Ovary (tissue), 3 donors: ENCODE data around the gene BTNL2.

Experiments used
- EP300 ChIP-seq: sonication (generic); formaldehyde crosslinking; IDR thresholded peaks from one replicate; pipeline ENCODE4 v1.6.1; 2017; ENCODE audit warnings: antibody characterized with exemption
- POLR2A ChIP-seq: fragments of 450-650 bp; IDR thresholded peaks from one replicate; pipeline ENCODE4 v1.6.1; 2017; ENCODE audit warnings: antibody characterized with exemption, mild to moderate bottlenecking, moderate library complexity
- TF ChIP-seq, protein P1 (sequence below), 3 donors: fragments of 450-650 bp in 2 of 3; fragments of 200-600 bp in 1 of 3; IDR thresholded peaks; one replicate each; pipeline versions ENCODE4 v1.5.1 to v1.8.0; 2016 to 2022; ENCODE audit warnings: antibody characterized with exemption in 3 of 3, mild to moderate bottlenecking in 1 of 3
- donor health status: DM: no; HTN: no; CAD: no.

DNA sequence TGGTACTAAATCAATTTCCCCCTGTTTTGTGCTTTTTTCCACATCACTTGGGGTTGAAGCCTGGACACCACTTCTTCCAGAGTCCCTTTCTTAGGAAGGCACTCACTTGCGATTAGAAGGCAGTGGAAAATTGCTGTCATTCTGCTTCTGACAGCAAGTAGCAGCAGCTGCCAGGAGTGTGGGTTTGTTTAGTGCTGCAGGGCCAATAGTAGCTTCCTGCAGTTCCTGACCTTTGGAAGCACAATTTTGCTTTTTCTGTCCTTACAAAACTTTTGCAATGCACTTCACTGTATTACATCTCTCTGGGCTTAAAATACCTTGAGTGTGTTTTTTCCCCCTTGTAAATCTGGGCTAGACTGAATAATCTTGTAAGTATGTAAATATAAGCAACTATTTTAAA lies 20.2 kb upstream of the BTNL2 start:
- TF ChIP-seq, protein P1, sequence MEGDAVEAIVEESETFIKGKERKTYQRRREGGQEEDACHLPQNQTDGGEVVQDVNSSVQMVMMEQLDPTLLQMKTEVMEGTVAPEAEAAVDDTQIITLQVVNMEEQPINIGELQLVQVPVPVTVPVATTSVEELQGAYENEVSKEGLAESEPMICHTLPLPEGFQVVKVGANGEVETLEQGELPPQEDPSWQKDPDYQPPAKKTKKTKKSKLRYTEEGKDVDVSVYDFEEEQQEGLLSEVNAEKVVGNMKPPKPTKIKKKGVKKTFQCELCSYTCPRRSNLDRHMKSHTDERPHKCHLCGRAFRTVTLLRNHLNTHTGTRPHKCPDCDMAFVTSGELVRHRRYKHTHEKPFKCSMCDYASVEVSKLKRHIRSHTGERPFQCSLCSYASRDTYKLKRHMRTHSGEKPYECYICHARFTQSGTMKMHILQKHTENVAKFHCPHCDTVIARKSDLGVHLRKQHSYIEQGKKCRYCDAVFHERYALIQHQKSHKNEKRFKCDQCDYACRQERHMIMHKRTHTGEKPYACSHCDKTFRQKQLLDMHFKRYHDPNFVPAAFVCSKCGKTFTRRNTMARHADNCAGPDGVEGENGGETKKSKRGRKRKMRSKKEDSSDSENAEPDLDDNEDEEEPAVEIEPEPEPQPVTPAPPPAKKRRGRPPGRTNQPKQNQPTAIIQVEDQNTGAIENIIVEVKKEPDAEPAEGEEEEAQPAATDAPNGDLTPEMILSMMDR (IDR thresholded peaks at IDR 0.05) = no peak
- TF ChIP-seq POLR2A (no peak), EP300 (no peak)
